Thymus (tissue), 11 donors: Measurements from ENCODE around the gene FBXO15. TPM values are rescaled to one million over a fixed set of nuclear protein-coding genes. Genes with fewer than 3 reads are reported as not detected.

Experiments
- DNase-seq, 9 donors: peaks; one replicate each; pipeline ENCODE4 v3.0.0-alpha.2; 2013; ENCODE audit warnings: low spot score in 9 of 9, low read depth in 6 of 9, missing footprints in 1 of 9
- H3K27ac ChIP-seq, 2 donors: one replicate each; pipeline ENCODE4 v1.5.1; 2013; ENCODE audit warnings: control low read depth in 1 of 2, low read depth in 1 of 2, low read length in 1 of 2, mild to moderate bottlenecking in 1 of 2, moderate library complexity in 1 of 2
- H3K27me3 ChIP-seq, 2 donors: one replicate each; pipeline ENCODE4 v1.5.1; 2013; ENCODE audit warnings: low read length in 1 of 2; ENCODE audit not compliant: control insufficient read depth in 2 of 2, insufficient read depth in 1 of 2
- H3K36me3 ChIP-seq, 2 donors: one replicate each; pipeline ENCODE4 v1.5.1; 2013; ENCODE audit warnings: low read length in 1 of 2, mild to moderate bottlenecking in 1 of 2, moderate library complexity in 1 of 2; ENCODE audit not compliant: control insufficient read depth in 2 of 2, insufficient read depth in 2 of 2
- H3K4me1 ChIP-seq, 2 donors: one replicate each; pipeline ENCODE4 v1.5.1; 2013; ENCODE audit warnings: low read length in 2 of 2; ENCODE audit not compliant: control insufficient read depth in 2 of 2, insufficient read depth in 2 of 2
- H3K4me3 ChIP-seq, 2 donors: one replicate each; pipeline ENCODE4 v1.5.1; 2013; ENCODE audit warnings: low read length in 2 of 2, control low read depth in 1 of 2, mild to moderate bottlenecking in 1 of 2
- H3K9me3 ChIP-seq, 2 donors: one replicate each; pipeline ENCODE4 v1.5.1; 2013; ENCODE audit warnings: low read length in 1 of 2, mild to moderate bottlenecking in 1 of 2; ENCODE audit not compliant: control insufficient read depth in 2 of 2, insufficient read depth in 1 of 2
- WGBS: extraction: QIAGEN DNeasy Blood & Tissue Kit; methylation state at CpG from one replicate; pipeline ENCODE4 v1.1.7; 2013; 5-methylcytosine and 5-hydroxymethylcytosine counted together
- polyA plus RNA-seq: library from polyadenylated mRNA; stranded (reverse); fragments of 200-250 nt; gene quantifications from one replicate; pipeline ENCODE4 v1.2.3, GENCODE V29; 2013
- total RNA-seq: library from RNA; stranded (reverse); fragments of 120-200 nt; gene quantifications from one replicate; pipeline ENCODE4 v1.2.4, GENCODE V29; 2013
- donor health status: healthy.

The FBXO15 gene
- total and polyA plus RNA-seq, 2 donors = 5.1 to 9.5 TPM

- 58% methylated on average over 3 of the region's 3 CpGs for WGBS
- no peaks in the 10 kb centered on the region for H3K9me3 ChIP-seq
- no peak for DNase-seq
- H3K27ac ChIP-seq = no peak overlapping the region
- H3K36me3 ChIP-seq = no peaks in the 10 kb centered on the region
- no peaks in the 10 kb centered on the region for H3K4me1 ChIP-seq
- no peak overlapping the region for H3K4me3 ChIP-seq
- H3K27me3 ChIP-seq = peaks cover 0 to 4% of the 10 kb centered on the region in 2 donors
Measured at GRCh38 chr18:74183130-74183529, 35.5 kb upstream of the FBXO15 start.

GRCh38 chr18:74182335-74182734, 34.7 kb upstream of the FBXO15 start:
- Histone ChIP-seq H3K4me1 (no peaks in the 10 kb centered on the region), H3K9me3 (no peaks in the 10 kb centered on the region), H3K36me3 (no peaks in the 10 kb centered on the region), H3K4me3 (no peak overlapping the region), H3K27ac (no peak overlapping the region), H3K27me3 (peaks cover 0 to 4% of the 10 kb centered on the region in 2 donors)
- no peak for DNase-seq
- 97% methylated on average over 19 of the region's 19 CpGs for WGBS

DNA sequence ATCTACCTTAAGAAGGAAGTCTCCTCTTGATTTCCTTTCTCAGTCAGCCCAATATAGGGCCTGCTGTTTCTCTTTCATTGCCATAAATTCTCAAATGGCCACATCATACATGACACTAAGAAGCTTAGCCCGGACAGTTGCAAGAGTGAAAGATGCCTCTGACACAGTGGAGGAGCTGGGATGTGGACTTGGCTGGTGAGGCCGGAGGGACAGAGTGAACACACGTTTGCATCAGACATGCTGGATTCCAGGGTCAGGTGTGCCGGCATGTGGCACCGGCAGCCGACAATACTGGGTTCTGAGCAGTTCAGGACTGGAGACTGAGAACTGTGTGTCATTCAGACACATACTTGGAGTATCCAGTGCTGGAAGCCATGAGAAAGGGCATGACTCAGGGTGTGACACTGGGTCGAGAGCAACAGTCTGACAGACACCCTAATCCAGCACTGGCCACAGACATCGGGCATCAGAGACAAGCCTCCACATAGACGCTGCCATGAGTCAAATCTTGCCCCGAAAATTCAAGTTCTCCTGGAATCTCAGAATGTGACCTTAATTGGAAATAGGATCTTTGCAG, 32.1 kb upstream of the FBXO15 start:
- Histone ChIP-seq H3K27me3 (peaks cover 0 to 5% of the 10 kb centered on the region in 2 donors), H3K9me3 (no peaks in the 10 kb centered on the region), H3K27ac (no peak overlapping the region), H3K4me1 (no peaks in the 10 kb centered on the region), H3K36me3 (no peaks in the 10 kb centered on the region), H3K4me3 (no peak overlapping the region)
- 87% methylated on average over 10 of the region's 10 CpGs for WGBS
- no peak for DNase-seq

GRCh38 chr18:74178884-74179283, 31.2 kb upstream of the FBXO15 start:
- Histone ChIP-seq H3K27me3 (peaks cover 0 to 6% of the 10 kb centered on the region in 2 donors), H3K4me1 (no peaks in the 10 kb centered on the region), H3K36me3 (no peaks in the 10 kb centered on the region), H3K4me3 (no peak overlapping the region), H3K27ac (no peak overlapping the region), H3K9me3 (no peaks in the 10 kb centered on the region)
- WGBS = 96% methylated on average over 1 of the region's 1 CpG
- DNase-seq = no peak

GRCh38 chr18:74175658-74176057, 28.0 kb upstream of the FBXO15 start:
- no peak overlapping the region for H3K27ac ChIP-seq
- no peak for DNase-seq
- H3K9me3 ChIP-seq = no peaks in the 10 kb centered on the region
- WGBS = 62% methylated on average over 6 of the region's 6 CpGs
- no peak overlapping the region for H3K4me3 ChIP-seq
- no peaks in the 10 kb centered on the region for H3K36me3 ChIP-seq
- H3K4me1 ChIP-seq = no peaks in the 10 kb centered on the region
- H3K27me3 ChIP-seq = peaks cover 0 to 6% of the 10 kb centered on the region in 2 donors

DNA sequence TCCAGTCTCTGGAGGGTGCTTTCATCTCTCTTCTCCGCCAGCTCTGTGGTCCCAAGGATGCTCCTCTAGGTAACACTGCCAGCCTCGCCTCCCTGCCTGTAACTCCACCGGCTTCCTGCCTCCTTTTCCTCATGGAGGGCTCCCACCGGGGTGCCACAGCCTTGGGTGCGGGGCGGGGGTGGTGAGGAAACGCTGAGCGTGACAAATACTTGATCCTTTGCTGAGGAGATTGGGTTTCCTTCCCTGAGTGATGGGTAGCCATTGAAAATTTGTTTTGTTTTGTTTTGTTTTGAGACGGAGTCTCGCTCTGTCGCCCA, 25.8 kb upstream of the FBXO15 start:
- no peak overlapping the region for H3K27ac ChIP-seq
- no peaks in the 10 kb centered on the region for H3K9me3 ChIP-seq
- no peaks in the 10 kb centered on the region for H3K4me1 ChIP-seq
- H3K36me3 ChIP-seq = no peaks in the 10 kb centered on the region
- DNase-seq = no peak
- 95% methylated on average over 11 of the region's 11 CpGs for WGBS
- H3K27me3 ChIP-seq = peaks cover 0 to 6% of the 10 kb centered on the region in 2 donors
- H3K4me3 ChIP-seq = no peak overlapping the region

DNA sequence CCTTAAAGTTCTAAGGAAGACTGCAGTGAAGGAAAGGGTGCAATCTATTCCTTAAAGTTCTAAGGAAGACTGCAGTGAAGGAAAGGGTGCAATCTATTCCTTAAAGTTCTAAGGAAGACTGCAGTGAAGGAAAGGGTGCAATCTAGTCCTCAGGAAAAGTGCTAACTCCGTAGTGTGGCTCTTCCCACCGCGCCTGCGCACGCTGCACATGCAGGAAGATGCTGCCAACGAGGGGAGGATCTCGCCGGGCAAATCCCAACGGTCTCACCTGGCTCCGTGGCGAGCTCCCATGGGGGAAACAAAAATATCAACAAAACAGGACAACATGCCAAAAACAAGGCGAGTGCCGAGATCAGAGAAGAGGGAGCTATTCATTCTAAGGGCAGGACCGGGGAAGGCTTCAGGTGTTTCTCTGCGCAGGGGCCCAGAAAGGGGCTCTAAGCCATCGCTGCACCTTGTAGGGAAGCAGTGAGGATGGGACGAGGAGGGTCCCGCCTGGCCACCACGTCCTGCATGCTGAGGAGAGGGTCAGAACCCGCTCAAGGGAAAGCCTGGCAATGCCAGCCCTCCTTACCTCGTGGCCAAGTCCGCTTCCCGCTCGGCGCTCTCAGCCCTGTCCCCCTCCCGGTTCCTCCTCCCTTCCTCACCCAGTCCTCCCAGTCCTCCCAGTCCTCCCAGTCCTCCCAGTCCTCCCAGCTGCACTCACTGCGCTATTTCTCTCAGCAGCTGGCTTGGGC, 25.2 kb upstream of the FBXO15 start:
- no peaks in the 10 kb centered on the region for H3K4me1 ChIP-seq

GRCh38 chr18:74171910-74172606, 24.4 kb upstream of the FBXO15 start:
- H3K9me3 ChIP-seq = no peaks in the 10 kb centered on the region
- WGBS = 79% methylated on average over 12 of the region's 12 CpGs
- H3K4me1 ChIP-seq = no peaks in the 10 kb centered on the region
- H3K27ac ChIP-seq = no peak overlapping the region
- H3K36me3 ChIP-seq = no peaks in the 10 kb centered on the region
- H3K4me3 ChIP-seq = no peak overlapping the region
- no peak for DNase-seq
- peaks cover 0 to 6% of the 10 kb centered on the region in 2 donors for H3K27me3 ChIP-seq

More for the DNA sequence above, 25.2 kb upstream of the FBXO15 start:
- no peak for DNase-seq
- WGBS = 94% methylated on average over 27 of the region's 27 CpGs
- Histone ChIP-seq H3K27ac (no peak overlapping the region), H3K36me3 (no peaks in the 10 kb centered on the region), H3K9me3 (no peaks in the 10 kb centered on the region), H3K4me3 (no peak overlapping the region), H3K27me3 (peaks cover 0 to 6% of the 10 kb centered on the region in 2 donors)

- peaks cover 0 to 2% of the 10 kb centered on the region in 2 donors for H3K27me3 ChIP-seq
- no peaks in the 10 kb centered on the region for H3K4me1 ChIP-seq
- no peak overlapping the region for H3K4me3 ChIP-seq
- DNase-seq = no peak
- H3K27ac ChIP-seq = no peak overlapping the region
- no peaks in the 10 kb centered on the region for H3K9me3 ChIP-seq
- H3K36me3 ChIP-seq = peaks cover 0 to 4% of the 10 kb centered on the region in 2 donors
- WGBS = 90% methylated on average over 7 of the region's 7 CpGs
Measured at GRCh38 chr18:74166386-74166785, 18.8 kb upstream of the FBXO15 start.
